ENCODE results near the gene MCM3.

Gene MCM3

DNA sequence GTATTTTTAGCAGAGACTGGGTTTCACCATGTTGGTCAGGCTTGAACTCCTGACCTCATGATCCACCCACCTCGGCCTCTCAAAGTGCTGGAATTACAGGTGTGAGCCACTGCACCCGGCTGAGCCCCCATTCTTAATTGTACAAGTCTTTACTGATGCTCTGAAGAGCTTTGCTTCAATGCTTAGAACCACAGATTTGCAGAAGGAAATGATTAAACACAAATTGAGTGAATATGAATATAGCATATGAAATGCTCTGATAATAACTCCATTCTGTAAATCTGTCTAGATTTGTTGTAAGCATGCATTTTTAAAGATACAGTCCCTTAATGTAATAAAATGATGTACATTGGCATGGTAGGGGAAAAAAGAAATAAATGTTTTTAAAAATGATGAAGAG, 4.3 kb upstream of the MCM3 start:
- TF ChIP-seq POLR2AphosphoS5 (IDR thresholded peaks at IDR 0.05; ENCODE audit: low read depth) (no peak), SPI1 (IDR thresholded peaks at IDR 0.05; ENCODE audit: borderline replicate concordance, low read depth) (no peak), GABPA (IDR thresholded peaks at IDR 0.05; ENCODE audit: low read depth) (no peak)
- TF ChIP-seq, protein P1, sequence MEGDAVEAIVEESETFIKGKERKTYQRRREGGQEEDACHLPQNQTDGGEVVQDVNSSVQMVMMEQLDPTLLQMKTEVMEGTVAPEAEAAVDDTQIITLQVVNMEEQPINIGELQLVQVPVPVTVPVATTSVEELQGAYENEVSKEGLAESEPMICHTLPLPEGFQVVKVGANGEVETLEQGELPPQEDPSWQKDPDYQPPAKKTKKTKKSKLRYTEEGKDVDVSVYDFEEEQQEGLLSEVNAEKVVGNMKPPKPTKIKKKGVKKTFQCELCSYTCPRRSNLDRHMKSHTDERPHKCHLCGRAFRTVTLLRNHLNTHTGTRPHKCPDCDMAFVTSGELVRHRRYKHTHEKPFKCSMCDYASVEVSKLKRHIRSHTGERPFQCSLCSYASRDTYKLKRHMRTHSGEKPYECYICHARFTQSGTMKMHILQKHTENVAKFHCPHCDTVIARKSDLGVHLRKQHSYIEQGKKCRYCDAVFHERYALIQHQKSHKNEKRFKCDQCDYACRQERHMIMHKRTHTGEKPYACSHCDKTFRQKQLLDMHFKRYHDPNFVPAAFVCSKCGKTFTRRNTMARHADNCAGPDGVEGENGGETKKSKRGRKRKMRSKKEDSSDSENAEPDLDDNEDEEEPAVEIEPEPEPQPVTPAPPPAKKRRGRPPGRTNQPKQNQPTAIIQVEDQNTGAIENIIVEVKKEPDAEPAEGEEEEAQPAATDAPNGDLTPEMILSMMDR (IDR thresholded peaks at IDR 0.05; ENCODE audit: insufficient read depth, low read length) = no peak
- TF ChIP-seq, protein P2, sequence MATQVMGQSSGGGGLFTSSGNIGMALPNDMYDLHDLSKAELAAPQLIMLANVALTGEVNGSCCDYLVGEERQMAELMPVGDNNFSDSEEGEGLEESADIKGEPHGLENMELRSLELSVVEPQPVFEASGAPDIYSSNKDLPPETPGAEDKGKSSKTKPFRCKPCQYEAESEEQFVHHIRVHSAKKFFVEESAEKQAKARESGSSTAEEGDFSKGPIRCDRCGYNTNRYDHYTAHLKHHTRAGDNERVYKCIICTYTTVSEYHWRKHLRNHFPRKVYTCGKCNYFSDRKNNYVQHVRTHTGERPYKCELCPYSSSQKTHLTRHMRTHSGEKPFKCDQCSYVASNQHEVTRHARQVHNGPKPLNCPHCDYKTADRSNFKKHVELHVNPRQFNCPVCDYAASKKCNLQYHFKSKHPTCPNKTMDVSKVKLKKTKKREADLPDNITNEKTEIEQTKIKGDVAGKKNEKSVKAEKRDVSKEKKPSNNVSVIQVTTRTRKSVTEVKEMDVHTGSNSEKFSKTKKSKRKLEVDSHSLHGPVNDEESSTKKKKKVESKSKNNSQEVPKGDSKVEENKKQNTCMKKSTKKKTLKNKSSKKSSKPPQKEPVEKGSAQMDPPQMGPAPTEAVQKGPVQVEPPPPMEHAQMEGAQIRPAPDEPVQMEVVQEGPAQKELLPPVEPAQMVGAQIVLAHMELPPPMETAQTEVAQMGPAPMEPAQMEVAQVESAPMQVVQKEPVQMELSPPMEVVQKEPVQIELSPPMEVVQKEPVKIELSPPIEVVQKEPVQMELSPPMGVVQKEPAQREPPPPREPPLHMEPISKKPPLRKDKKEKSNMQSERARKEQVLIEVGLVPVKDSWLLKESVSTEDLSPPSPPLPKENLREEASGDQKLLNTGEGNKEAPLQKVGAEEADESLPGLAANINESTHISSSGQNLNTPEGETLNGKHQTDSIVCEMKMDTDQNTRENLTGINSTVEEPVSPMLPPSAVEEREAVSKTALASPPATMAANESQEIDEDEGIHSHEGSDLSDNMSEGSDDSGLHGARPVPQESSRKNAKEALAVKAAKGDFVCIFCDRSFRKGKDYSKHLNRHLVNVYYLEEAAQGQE (IDR thresholded peaks at IDR 0.05; ENCODE audit: insufficient replicate concordance, low read depth) = no peak
- Histone ChIP-seq H3K27me3 (ENCODE audit: insufficient read depth, poor library complexity, severe bottlenecking) (no peaks in the 10 kb centered on the region), H3K27ac (replicated peaks) (no peak overlapping the region), H3K4me3 (replicated peaks; ENCODE audit: insufficient read depth, low read length) (no peak overlapping the region)
- no peak for DNase-seq (ENCODE audit: low read depth in 1 of 2, low spot score in 1 of 2)

DNA sequence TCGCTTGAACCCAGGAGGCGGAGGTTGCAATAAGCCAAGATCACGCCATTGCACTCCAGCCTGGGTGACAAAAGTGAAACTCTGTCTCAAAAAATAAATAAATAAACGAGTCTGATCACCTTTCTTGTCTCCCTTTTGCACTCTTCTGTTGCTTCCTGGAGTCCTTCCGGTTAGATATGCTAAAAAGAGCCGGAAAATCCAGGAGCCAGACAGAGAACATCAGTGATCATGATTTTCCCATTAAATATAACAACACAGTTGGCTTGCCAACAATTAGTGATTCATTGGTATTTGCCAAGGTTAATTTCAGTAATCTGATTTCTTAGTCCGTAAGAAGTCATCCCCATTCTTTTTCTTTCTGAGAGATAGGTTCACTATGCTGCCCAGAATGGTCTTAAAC, 3.7 kb upstream of the MCM3 start:
- Histone ChIP-seq H3K27me3 (ENCODE audit: insufficient read depth, poor library complexity, severe bottlenecking) (no peaks in the 10 kb centered on the region), H3K27ac (replicated peaks) (no peak overlapping the region), H3K4me3 (replicated peaks; ENCODE audit: insufficient read depth, low read length) (no peak overlapping the region)
- no peak for TF ChIP-seq SPI1 (IDR thresholded peaks at IDR 0.05; ENCODE audit: borderline replicate concordance, low read depth)
- no peak for TF ChIP-seq GABPA (IDR thresholded peaks at IDR 0.05; ENCODE audit: low read depth)
- TF ChIP-seq, protein P2 (IDR thresholded peaks at IDR 0.05; ENCODE audit: insufficient replicate concordance, low read depth) = no peak
- no peak for TF ChIP-seq POLR2AphosphoS5 (IDR thresholded peaks at IDR 0.05; ENCODE audit: low read depth)
- TF ChIP-seq, protein P1 (IDR thresholded peaks at IDR 0.05; ENCODE audit: insufficient read depth, low read length) = no peak
- no peak for DNase-seq (ENCODE audit: low read depth in 1 of 2, low spot score in 1 of 2)

GRCh38 chr6:52286798-52287432, 2.4 kb upstream of the MCM3 start:
- TF ChIP-seq POLR2AphosphoS5 (IDR thresholded peaks at IDR 0.05; ENCODE audit: low read depth) (no peak), SPI1 (IDR thresholded peaks at IDR 0.05; ENCODE audit: borderline replicate concordance, low read depth) (no peak)
- TF ChIP-seq, protein P2 (IDR thresholded peaks at IDR 0.05; ENCODE audit: insufficient replicate concordance, low read depth) = no peak
- TF ChIP-seq, protein P1 (IDR thresholded peaks at IDR 0.05; ENCODE audit: insufficient read depth, low read length) = peak; percentile 65
- Histone ChIP-seq H3K27me3 (ENCODE audit: insufficient read depth, poor library complexity, severe bottlenecking) (no peaks in the 10 kb centered on the region), H3K4me3 (replicated peaks; ENCODE audit: insufficient read depth, low read length) (no peak overlapping the region), H3K27ac (replicated peaks) (peak overlapping the region; percentile 37)
- peak in 1 of 2 experiments; percentile 91 for DNase-seq (ENCODE audit: low read depth in 1 of 2, low spot score in 1 of 2)

Data from HL-60 (cell line).